HG03571 (cell line): ENCODE measurements around the gene DRC7.
"Not testable (repeated sequence)": the region's sequence is repeated elsewhere in the genome, so short reads cannot be mapped to it uniquely, and the experiment has no call there.

Source experiments
- ATAC-seq: cut with Tn5 transposase; IDR thresholded peaks from one replicate; pipeline ENCODE4 v1.9.1; 2021; ENCODE audit not compliant: unreplicated experiment

The DRC7 gene

GRCh38 chr16:57711346-57711745, 16.7 kb downstream of the DRC7 start:
- ATAC-seq = no peak

GRCh38 chr16:57711993-57712392, 17.4 kb downstream of the DRC7 start:
- no peak for ATAC-seq

DNA sequence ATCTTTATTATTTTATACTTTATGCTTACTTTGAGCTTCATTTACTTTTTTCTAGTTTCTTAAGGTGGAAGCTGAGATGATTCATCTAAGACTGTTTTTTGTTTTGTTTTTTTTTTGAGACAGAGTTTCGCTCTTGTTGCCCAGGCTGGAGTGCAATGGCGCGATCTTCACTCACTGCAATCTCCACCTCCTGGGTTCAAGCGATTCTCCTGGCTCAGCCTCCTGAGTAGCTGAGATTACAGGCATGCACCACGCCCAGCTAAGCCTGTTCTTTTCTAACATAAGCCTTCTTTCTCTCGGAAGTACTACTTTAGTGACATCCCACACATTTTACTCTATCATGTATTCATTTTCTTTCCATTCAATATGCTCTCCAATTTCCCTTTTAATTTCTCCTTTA, 18.0 kb downstream of the DRC7 start:
- ATAC-seq = not testable (repeated sequence)

GRCh38 chr16:57713596-57713995, 19.0 kb downstream of the DRC7 start:
- ATAC-seq = no peak

- no peak for ATAC-seq
These were observed 19.4 kb downstream of the DRC7 start for GRCh38 chr16:57714047-57714446.

GRCh38 chr16:57720142-57720575, 25.6 kb downstream of the DRC7 start:
- ATAC-seq = no peak

- no peak for ATAC-seq
These were observed 27.0 kb downstream of the DRC7 start for GRCh38 chr16:57721356-57722209.

DNA sequence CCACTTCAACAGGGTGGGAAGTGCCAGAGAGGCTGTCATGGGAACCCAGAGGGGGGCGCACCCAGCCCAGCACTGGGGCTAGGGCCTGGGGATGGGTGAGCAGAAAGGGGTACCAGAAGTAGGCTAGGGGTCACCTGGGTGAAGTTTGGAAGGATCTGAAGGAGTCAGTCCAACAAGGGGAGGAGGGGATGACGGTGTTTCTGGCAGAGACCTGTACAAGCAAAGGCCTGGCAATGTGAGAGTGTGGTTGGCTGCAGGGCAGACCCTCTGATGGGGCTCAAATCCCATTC, 27.5 kb downstream of the DRC7 start:
- ATAC-seq = no peak

DNA sequence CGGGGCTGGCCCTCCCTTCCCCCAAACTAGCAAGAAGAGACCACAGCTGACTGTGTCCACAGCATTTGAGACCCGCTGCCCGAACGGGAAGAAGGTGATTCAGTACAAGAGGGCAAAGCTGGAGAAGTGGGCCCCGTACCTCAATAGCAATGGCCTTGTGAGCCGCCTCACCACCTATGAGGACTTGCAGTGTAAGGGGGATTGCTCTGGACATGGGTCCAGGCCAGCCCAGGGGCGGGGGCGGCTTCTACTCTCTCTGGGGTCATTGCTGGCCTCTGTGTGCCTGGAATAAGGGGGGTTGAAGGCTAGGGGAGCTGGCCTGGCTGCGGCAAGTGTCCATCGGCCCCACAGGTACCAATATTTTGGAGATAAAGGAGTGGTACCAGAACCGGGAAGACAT, 28.0 kb downstream of the DRC7 start:
- no peak for ATAC-seq

GRCh38 chr16:57723170-57723569, 28.6 kb downstream of the DRC7 start:
- ATAC-seq = no peak

DNA sequence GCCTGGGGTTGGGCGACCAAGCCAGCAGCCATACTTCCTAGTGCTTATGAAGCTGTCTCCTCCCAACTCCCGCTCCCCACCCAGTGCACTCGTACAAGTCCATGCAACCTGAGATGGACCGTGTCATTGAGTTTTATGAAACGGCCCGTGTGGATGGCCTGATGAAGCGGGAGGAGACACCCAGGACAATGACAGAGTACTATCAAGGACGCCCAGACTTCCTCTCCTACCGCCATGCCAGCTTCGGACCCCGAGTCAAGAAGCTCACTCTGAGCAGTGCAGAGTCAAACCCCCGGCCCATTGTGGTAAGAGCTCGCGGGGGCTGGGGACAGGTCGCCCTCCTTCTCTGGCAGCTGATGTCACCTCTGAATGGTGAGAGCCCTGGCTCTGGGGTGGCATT, 29.9 kb downstream of the DRC7 start:
- ATAC-seq = no peak

DNA sequence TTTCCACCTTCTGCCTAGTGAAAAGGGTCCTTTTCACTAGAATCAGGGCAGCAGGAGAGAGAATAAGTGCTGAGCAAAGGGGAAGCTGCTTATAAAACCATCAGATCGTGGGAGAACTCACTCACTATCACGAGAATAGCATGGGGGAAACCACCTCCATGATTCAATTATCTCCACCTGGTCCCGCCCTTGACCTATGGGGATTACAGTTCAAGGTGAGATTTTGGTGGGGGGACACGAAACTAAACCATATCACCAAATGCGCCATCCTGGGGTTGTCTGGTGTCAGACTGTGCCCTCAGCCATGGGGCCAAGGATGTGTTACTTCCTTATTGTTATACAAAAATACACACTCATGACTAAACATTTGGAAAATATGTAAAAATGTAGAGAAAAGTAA, 30.5 kb downstream of the DRC7 start:
- no peak for ATAC-seq

GRCh38 chr16:57725554-57725953, 30.9 kb downstream of the DRC7 start:
- no peak for ATAC-seq

GRCh38 chr16:57725976-57726375, 31.4 kb downstream of the DRC7 start:
- no peak for ATAC-seq

DNA sequence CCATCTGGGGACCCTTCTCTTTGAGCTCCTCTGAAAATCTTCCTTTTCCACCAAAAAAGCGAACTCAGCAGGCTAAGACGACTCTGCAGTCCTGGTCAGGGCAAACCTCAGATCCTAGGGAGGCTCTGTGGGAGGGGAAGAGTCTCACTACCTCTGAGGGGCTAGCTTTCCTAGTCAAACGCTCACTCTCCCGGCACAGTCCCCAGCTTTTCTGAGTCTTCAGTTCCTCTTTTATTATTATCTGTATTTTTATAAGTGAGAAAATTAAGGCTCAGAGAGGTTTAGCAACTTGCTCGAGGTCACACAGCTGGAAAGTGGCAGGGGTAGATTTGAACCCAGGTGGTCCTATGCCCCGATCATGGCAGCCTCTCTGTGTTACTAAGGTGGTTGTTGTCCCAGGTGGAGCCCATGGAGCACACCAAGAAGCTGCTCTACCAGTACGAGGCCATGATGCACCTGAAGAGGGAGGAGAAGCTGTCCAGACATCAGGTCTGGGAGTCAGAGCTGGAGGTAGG, 31.9 kb downstream of the DRC7 start:
- ATAC-seq = no peak

GRCh38 chr16:57727610-57728009, 33.0 kb downstream of the DRC7 start:
- no peak for ATAC-seq

GRCh38 chr16:57728336-57729181, 34.0 kb downstream of the DRC7 start:
- ATAC-seq = no peak

- ATAC-seq = no peak
These were observed 34.5 kb downstream of the DRC7 start for GRCh38 chr16:57729182-57729484.

- not testable (repeated sequence) for ATAC-seq
These were observed 35.2 kb downstream of the DRC7 start for GRCh38 chr16:57729852-57730251.

DNA sequence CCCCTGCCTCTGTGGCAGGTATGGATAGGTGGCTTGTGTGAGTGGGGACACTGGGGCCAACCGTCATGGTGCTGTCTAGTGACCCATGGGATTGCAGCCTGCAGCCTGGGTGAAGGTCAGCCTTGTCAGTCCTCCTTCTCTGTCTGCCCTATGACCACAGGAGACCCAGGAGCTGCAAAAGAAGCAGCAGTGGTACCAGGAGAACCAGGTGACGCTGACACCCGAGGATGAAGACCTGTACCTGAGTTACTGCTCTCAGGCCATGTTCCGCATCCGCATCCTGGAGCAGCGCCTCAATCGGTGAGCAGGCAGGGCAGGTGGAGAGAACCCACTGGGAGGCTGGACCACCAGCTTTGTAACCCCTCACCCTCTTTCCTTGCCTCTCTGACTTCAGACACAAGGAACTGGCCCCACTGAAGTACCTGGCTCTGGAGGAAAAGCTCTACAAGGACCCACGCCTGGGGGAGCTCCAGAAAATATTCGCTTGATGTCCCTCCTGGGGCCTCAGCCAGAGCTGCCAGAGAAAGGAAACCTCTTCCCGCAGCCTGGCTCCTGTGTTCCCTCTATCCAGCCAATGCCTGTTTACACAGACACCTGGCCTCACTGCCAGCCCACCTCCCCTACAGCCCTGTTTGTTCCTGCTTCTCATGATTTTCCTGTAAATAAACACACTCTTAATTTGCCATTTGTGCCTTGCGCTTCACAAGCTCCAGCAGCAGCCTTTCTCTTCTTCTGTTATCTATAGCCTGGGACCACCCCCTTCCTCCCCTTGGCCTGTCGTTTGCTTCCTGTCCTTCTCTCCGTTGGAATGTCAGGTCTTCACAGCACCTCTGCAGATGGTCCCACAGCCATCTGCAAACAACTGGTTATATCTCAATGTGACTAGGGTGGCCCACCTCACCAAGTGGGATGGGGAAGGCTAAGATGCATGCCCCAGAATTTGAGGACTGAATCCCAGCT, 36.4 kb downstream of the DRC7 start:
- ATAC-seq = no peak

DNA sequence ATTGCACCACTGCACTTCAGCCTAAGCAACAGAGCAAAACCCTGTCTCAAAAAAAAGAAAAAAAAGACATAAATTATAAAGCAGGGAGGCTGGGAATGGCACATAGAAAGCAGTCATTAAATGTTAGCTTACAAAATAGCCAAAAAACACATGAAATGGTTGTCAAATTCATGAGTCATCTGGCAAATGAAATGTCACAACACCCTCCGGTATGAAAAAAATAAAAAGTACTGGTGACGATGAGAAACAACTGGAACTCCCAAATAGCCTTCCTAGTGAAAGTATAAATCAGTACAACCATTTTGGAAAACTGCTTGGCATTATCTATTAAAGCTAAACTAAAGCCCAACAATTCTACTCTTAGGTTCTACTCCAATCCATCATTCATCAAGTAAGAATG, 37.4 kb downstream of the DRC7 start:
- ATAC-seq = no peak
